DMS53 treated with DMSO at 0.1 percent for 48 hours (cell line): Measurements from ENCODE around the gene BTN2A1.
"Not testable (repeated sequence)": the region's sequence is repeated elsewhere in the genome, so short reads cannot be mapped to it uniquely, and the experiment has no call there.

Source experiments
- DNase-seq: peaks from one replicate; lab custom pipeline; 2025; ENCODE audit not compliant: unreplicated experiment; lab: John Stamatoyannopoulos, UW

The BTN2A1 gene

DNA sequence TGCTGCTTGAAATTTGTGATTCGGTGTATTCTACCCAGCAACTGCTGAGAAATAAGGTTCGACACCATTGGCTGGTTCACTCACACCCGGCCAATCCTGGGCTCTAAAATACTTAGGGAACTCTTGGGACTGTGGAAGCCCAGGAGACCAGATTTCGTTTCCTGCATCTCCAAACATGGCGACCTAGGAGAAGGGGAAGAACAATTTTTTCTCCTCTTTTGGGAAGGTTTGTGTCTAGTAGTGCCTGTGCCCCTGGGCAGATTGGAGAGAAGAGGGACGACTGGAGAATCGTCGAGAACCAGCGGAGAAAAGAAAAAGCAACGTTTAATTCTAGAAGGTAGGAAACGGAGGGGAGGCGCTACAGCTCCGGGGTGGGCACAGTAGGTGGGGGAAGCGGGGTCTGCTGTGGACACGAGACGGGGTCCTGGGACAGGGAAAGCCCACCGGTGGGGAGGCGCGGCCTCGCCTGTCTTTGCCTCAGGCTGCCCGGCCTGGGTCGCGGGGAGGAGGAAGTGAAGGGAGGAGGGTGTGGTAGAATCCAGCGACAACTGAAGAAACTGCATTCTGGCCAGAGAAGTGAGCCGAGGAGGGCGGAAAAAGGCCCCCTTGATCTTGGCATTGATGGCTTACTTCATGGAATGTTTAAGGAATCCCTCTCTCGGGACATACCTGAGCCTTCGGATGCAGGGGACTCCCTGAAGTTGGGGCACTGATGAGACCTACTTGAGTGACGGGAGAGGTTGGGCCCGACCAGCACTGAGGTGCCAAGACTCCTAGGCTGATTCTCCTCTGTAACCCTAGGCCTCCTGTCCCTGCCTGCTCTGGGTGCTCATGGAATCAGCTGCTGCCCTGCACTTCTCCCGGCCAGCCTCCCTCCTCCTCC is at the start of gene BTN2A1:
Gene BTN2A1, plus strand, starts transcription at position 150 of the 883 bp plus-strand sequence. Its CDS starts 682 bp downstream, at position 832.
- peak; percentile 86 for DNase-seq

DNA sequence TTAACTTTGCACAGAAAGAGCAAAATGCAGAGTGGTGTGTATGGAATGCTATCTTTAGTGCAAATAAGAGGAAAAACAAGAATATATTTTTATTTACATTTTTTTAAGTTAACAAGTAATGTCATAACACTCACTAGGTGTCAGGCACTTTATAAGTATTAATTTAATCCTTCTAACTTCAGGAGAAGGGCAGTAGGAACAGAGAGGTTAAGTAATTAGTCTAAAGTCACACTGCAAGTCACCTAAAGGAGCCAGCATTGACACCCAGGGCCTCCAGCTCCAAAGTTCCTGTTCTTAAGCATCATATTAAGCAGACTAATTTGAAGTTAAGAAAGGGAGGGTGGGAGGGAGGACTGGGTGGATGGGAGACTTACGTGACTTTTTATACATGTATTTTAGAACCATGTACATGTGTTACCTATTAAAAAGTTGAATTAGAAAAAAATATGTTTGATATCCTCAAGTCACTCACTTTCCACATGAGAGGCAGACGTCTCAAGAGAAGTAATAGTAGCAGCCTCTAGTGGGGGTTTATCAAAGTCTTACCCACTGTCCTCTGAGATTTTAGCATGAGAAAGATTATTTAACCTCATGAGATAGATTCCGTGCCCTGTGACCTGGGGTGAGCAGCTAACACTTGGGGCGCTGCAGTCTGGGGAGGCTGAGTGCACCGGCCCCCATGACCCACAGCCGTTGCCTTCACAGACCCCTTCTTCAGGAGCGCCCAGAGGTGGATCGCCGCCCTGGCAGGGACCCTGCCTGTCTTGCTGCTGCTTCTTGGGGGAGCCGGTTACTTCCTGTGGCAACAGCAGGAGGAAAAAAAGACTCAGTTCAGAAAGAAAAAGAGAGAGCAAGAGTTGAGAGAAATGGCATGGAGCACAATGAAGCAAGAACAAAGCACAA is 48.7 kb upstream of the BTN2A1 start:
- no peak for DNase-seq

DNA sequence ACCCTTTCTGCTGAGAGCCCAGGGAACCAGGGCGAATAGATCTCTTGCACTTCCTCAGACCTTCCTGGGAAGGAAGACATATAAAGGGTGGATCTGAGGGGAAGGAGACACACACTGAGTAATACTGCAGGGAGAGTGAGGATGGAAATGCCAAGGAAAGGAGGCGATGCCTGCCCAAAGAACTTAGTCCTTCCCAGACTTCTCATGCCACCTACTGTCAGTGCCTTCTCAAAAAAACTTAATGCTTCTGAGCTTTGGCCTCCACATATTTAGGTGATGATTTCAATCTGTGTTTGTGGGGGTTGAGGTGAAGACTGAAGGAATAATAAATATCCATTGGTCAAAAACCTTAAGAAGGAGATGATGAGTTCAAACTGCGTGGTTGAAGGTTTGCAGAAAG is 46.0 kb upstream of the BTN2A1 start:
- DNase-seq = no peak

DNA sequence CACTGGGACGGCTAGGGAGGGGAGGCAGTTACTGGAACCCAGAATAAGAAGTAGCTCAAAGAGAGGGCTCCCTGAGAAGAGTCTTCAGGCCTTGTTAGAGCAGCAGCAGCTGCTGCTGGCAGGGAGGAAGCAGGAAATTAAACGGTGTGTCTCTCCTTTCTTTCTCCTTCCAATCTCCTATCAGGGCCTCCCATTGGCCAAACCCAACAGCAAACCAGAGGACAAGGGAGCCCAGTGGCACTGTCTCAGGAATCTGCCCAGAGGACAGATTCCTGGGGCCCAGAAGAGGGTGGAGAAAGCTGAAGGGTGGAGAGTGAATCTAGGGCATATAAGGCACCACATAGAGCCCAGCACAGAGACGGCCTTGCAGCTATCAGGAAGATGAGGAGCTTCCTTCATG is 45.5 kb upstream of the BTN2A1 start:
- no peak for DNase-seq

DNA sequence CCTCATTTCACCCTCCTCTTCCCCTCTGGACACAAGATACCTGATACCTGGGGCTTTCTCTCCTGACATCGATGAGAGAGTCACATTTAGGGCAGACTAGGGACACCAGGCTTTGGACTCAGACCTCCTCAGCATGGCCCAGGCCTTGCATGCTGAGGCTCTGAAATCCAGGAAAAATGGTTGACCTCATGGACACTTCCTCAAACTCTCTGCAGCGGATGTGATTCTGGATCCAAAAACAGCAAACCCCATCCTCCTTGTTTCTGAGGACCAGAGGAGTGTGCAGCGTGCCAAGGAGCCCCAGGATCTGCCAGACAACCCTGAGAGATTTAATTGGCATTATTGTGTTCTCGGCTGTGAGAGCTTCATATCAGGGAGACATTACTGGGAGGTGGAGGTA is 44.8 kb upstream of the BTN2A1 start:
- DNase-seq = no peak

DNA sequence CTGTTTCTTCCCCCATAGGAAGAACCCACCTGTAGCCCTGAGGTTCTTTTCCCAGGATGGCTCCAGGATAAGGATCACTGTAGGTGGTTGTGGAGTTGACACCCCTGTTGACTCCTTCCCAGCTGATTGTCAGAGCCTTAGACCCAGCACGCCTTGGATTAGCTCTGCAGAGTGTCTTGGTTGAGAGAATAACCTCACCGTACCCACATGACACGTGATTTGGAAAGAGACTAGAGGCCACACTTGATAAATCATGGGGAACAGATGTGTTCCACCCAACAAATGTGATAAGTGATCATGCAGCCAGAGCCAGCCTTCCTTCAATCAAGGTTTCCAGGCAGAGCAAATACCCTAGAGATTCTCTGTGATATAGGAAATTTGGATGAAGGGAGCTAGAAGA is 43.5 kb upstream of the BTN2A1 start:
- no peak for DNase-seq

DNA sequence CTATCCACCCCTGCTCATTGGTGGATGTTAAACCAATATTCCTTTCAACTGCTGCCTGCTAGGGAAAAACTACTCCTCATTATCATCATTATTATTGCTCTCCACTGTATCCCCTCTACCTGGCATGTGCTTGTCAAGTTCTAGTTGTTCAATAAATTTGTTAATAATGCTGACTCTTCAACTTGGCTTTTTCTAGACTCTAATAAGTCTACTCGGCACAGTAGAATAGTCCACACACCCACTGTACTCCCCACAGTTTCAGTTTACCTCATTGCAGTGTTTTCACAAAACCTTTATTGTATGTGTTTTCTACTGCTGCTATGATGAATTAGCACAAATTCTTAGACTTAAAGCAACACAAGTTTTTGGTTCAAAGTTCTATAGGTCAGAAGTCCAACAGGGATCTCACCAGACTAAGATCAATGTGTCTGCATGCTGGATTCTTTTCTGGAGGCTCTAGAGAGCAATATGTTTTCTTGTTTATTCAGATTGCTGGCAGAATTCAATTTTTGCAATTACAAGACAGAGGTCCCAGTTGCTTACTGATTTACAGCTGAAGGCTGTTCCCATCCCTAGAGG is 42.6 kb upstream of the BTN2A1 start:
- DNase-seq = no peak

DNA sequence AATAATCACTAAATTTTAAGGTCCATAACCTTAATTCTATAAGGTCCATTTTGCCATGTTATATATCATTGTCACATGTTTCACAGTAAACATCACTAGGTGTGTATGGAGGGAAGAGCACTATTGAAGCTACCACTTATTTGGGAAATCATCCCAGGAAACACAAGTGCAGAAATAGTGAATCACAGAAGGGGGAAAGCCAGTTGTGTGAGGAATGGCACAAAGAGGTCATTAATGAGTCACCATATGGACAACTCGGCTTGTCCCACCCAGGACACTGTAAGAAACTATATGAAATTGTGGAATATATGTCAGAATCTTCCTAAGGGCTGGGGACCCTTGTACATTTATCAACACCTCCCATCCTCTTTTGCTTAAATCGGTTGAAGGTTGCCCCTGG is 42.0 kb upstream of the BTN2A1 start:
- no peak for DNase-seq

DNA sequence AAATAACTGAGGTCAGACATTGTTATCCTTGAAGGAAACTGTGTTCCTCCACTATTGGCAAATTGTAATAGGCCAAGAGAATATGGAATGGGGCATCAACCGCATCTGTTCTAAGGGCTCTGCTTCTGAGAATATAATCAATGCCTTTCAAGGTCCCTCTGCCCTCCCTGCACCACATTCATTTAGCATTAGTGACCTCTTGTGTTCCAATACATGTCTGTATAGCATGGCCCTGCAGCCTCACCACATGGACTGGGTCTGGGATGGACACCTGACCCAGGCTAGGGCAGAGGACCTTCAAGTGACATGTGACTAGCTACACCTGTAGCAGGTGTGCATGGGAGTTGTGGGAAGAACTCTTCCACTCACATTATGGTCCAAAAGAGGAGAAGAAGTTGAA is 41.5 kb upstream of the BTN2A1 start:
- no peak for DNase-seq

DNA sequence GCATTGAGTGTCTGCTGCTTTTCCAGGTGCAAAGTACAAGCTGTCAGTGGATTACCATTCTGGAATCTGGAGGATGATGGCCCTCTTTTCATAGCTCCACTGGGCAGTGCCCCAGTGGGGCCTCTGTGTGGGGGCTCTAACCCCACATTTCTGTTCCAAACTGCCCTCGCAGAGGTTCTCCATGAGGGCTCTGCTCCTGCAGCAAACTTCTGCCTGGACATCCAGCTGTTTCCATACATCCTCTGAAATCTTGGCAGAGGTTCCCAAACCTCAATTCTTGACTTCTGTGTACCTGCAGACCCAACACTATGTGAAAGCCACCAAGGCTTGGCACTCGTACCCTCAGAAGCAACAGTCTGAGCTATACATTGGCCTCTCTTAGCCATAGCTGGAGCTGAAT is 39.7 kb upstream of the BTN2A1 start:
- DNase-seq = not testable (repeated sequence)

DNA sequence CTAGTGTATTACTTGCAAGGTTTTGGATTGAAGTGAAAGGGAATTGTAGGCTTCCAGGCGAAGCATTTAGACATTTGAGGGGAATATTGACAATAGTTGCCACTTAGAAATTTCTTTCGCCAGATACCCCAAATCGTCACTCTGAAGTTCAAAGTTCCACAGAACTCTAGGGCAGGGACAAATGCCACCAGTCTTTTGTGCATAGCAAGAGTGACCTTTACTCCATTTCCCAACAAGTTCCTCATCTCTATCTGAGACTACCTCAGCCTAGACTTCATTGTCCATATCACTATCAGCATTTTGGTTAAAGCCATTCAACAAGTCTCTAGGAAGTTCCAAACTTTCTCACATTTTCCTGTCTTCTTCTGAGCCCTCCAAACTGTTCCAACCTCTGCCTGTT is 39.0 kb upstream of the BTN2A1 start:
- not testable (repeated sequence) for DNase-seq

DNA sequence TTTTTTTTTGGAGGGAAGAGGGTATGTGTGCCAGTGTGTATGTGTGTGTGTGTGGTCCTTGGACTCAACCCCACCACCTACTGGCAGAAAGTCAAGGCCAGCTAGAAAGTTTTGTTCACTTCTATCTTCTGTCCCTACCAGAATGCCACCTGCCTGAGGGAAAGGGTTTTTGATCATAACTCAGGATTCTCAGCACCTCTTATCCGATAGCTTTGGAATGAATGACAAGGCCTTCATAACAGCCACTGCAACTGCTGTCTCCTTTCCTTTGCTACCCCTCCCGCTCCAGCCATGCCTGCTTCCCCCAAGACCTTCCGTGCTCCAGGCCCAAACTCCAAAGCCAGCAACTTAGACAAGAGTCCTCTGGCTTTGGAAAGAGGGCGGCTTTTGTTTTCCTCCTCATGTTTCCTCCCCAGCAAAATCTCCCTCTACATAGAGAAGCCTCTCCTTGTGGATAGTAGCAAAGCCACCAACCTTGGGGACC is 37.0 kb upstream of the BTN2A1 start:
- DNase-seq = no peak

DNA sequence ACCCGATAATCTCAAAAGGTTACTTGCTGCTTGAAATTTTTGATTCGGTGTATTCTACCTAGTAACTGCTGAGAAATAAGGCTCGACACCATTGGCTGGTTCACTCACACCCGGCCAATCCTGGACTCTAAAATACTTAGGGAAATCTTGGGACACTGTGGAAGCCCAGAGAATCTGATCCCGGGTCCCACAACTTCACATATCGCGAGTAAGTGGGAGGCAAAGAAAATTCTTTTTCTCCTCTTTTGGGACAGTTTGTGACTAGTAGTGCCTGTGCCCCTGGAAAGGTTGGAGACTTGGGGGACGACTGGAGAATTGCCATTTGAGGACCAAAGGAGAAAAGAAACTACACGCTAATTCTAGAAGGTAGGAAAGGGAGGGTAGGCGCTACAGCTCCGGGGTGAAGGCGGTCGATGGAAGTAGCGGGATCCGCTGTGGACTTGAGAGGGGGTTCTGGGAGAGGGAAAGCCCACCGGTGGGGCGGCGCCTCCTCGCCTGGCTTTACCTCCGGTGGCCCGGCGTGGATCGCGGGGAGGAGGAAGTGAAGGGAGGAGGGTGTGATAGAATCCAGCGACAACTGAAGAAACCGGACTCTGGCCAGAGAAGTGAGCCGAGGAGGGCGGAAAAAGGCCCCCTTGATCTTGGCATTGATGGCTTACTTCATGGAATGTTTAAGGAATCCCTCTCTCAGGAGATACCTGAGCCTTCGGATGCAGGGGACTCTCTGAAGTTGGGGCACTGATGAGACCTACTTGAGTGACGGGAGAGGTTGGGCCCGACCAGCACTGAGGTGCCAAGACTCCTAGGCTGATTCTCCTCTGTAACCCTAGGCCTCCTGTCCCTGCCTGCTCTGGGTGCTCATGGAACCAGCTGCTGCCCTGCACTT is 36.3 kb upstream of the BTN2A1 start:
- peak; percentile 72 for DNase-seq

DNA sequence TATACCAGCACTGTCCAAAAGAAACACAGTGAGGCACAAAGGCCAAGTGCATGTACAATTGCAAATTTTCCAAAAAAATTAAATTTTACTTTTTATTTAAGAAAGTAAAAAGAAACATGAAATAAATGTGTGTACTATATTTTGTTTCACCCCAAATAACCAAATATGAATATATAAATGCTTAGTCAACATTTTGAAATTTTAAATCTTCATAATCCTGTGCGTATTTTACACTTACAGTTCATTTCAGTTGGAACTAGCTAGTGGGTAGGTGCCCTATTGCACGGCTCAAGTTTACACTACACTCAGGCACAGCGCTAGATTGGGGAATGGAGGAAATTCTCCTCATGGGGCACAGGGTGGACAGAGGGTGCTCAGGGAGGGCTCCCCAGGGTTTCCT is 35.4 kb upstream of the BTN2A1 start:
- DNase-seq = no peak

DNA sequence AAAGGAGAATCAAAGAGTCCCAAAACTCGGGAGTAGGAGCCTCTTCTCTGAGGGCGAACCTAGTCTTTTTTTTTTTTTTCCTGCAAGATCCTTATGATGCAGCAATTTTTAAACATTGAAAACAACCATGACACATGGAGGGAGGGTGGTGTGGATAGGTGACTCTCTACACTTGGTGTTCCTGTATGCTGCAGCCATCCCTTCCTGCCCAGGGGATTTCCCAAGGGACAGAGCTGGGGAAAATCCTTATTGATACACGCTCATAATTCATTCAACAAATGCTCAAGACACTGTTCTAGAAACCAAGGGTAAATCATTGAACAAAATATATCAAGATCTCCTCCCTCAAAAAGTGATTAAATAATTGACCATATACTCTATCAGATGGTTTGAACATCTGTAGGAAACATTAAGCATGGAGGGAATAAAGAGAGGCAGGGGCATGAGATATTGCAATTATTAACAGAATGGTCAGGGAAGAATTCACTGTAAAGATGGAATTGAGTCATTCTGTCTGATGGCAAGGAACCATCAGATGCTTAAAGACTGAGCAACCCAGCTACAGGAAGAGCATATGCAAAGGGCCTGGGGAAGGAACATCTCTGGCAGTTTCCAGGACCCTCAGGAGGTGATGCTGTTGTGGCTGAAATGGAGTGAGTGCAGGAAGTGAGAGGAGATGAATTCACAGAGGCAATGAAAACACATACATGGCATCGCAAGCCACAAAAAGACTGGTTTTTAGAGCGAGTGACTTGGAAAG is 30.9 kb upstream of the BTN2A1 start:
- no peak for DNase-seq

DNA sequence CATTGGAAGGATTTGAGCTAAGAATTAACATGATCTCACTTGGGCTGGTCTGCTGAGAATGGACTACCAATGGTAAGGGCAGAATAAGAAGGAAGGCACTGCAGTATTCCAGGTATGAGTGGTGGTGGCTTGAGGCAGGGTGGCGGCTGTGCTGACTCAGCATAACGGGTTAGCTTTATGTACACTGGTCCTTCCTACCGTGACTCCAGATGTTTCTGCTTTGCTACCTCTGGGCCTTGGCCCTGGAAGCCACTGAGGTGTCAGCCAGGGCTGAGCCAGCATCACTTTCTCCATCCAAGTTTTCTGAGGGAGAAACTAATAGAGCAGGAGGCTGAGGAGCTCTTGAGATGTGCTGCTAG is 30.3 kb upstream of the BTN2A1 start:
- no peak for DNase-seq

DNA sequence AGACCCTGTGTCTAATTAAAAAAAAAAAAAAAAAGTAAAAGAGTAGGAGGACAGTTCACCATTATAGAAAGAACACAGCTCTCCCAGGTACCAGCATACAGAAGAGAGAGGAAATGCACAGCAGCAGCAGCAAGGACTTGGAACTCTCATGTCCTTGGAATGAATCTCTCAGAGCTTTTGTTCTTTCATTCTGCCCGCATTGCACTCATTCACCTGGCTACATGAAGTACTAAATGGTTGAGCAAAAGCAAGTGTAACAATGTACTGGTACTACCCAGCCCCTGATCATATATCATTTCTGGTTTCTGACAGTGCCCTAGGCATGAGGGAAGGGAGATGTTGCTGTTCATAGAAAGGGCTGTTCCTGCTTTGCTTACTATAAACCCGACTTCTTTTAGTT is 29.5 kb upstream of the BTN2A1 start:
- DNase-seq = no peak

DNA sequence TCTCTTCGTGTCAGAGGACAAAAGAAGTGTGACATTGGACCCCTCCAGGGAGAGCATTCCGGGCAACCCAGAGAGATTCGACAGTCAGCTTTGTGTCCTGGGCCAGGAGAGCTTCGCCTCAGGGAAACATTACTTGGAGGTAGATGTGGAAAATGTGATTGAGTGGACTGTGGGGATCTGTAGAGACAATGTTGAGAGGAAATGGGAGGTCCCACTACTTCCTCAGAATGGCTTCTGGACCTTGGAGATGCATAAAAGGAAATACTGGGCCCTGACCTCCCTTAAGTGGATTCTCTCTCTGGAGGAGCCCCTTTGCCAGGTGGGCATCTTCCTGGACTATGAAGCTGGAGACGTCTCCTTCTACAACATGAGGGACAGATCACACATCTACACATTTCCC is 27.0 kb upstream of the BTN2A1 start:
- no peak for DNase-seq

DNA sequence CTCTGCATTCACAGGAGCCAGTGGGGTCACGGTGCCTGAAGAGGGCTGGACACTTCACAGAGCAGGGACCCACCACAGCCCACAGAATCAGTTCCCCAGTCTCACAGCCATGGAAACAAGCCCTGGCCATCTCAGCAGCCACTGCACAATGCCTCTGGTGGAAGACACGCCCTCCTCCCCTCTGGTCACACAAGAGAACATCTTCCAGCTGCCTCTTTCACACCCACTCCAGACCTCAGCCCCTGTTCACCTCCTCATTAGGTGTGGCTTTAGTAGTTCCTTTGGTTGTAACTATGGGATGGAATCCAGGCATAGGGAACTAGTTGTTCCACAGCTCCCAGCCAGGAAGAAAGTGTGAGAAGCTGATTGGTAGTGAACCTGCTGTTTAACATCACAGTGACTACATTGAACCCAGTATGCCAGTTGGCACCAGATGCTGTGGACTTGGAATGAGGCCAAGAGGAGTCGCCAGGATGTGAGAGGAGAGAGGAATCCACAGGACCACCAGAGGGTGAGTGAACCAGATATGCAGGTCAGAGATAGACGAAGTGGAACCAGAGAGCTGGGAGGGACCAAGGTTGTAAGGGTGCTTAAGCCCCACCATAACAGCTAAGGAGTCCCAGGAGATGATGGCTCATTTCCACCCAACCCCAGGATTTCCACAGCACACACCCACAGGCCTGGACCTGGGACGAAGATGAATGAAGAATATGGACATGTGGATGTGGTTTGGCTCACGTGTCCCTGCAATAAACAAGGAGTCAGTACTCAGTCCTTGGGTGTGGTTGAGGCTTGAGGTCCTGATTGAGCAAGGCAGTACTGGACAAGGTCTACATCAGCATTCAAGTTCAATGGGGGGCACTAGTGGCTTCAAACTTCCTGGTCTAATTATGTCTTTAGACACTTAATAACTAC is 26.2 kb upstream of the BTN2A1 start:
- DNase-seq = no peak
